Measurements from ENCODE around the gene RRP36.

The RRP36 gene

GRCh38 chr6:43021270-43022047, at the start of gene RRP36:
Gene RRP36, plus strand, starts transcription at chr6:43021623. Its CDS starts 32 bp downstream, at chr6:43021655.
- Mint-ChIP-seq H3K36me3 (ENCODE audit: low read depth) (peaks cover 33% of the 10 kb centered on the region), H3K4me3 (peak within 1 kb of the TSS; percentile 98), H3K27me3 (no peaks in the 10 kb centered on the region), H3K27ac (peak within 1 kb of the TSS; percentile 92), H3K4me1 (ENCODE audit: low read depth) (peaks cover 41% of the 10 kb centered on the region), H3K9me3 (no peaks in the 10 kb centered on the region)

- Mint-ChIP-seq H3K4me3 (no peak overlapping the region), H3K36me3 (ENCODE audit: low read depth) (peaks cover 3% of the 10 kb centered on the region), H3K27ac (no peak overlapping the region)
Observed at GRCh38 chr6:42971746-42972327, 49.6 kb upstream of the RRP36 start.

GRCh38 chr6:42973926-42974325, 47.5 kb upstream of the RRP36 start:
- no peak overlapping the region for H3K27ac Mint-ChIP-seq
- peaks cover 13% of the 10 kb centered on the region for H3K36me3 Mint-ChIP-seq (ENCODE audit: low read depth)
- no peak overlapping the region for H3K4me3 Mint-ChIP-seq
- H3K4me1 Mint-ChIP-seq (ENCODE audit: low read depth), result peaks cover 55% of the 10 kb centered on the region
- no peaks in the 10 kb centered on the region for H3K9me3 Mint-ChIP-seq
- no peaks in the 10 kb centered on the region for H3K27me3 Mint-ChIP-seq

More at GRCh38 chr6:42971746-42972327, 49.6 kb upstream of the RRP36 start:
- no peaks in the 10 kb centered on the region for H3K27me3 Mint-ChIP-seq
- H3K9me3 Mint-ChIP-seq, result no peaks in the 10 kb centered on the region
- H3K4me1 Mint-ChIP-seq (ENCODE audit: low read depth), result peaks cover 43% of the 10 kb centered on the region

- Mint-ChIP-seq H3K27ac (peak overlapping the region; percentile 80), H3K4me1 (ENCODE audit: low read depth) (peaks cover 64% of the 10 kb centered on the region), H3K4me3 (no peak overlapping the region)
Observed at GRCh38 chr6:42974919-42975505, 46.4 kb upstream of the RRP36 start.

GRCh38 chr6:42978487-42978838, 43.0 kb upstream of the RRP36 start:
- Mint-ChIP-seq H3K27me3 (no peaks in the 10 kb centered on the region), H3K36me3 (ENCODE audit: low read depth) (peaks cover 13% of the 10 kb centered on the region), H3K4me1 (ENCODE audit: low read depth) (peaks cover 59% of the 10 kb centered on the region), H3K4me3 (peak overlapping the region; percentile 93), H3K9me3 (no peaks in the 10 kb centered on the region), H3K27ac (peak overlapping the region; percentile 92)

More at GRCh38 chr6:42974919-42975505, 46.4 kb upstream of the RRP36 start:
- Mint-ChIP-seq H3K9me3 (no peaks in the 10 kb centered on the region), H3K27me3 (no peaks in the 10 kb centered on the region), H3K36me3 (ENCODE audit: low read depth) (peaks cover 13% of the 10 kb centered on the region)

- peaks cover 60% of the 10 kb centered on the region for H3K4me1 Mint-ChIP-seq (ENCODE audit: low read depth)
- H3K36me3 Mint-ChIP-seq (ENCODE audit: low read depth), result peaks cover 13% of the 10 kb centered on the region
- no peaks in the 10 kb centered on the region for H3K9me3 Mint-ChIP-seq
- H3K27ac Mint-ChIP-seq, result peak within 1 kb of the TSS; percentile 98
- no peaks in the 10 kb centered on the region for H3K27me3 Mint-ChIP-seq
- peak within 1 kb of the TSS; percentile 95 for H3K4me3 Mint-ChIP-seq
Observed at GRCh38 chr6:42978839-42979522, 42.4 kb upstream of the RRP36 start, which contains the start of gene PEX6. Gene PEX6, minus strand, starts transcription at chr6:42979181. Its CDS starts 31 bp downstream, at chr6:42979150.

- Mint-ChIP-seq H3K27ac (peak overlapping the region; percentile 98), H3K27me3 (no peaks in the 10 kb centered on the region), H3K4me3 (peak overlapping the region; percentile 95), H3K4me1 (ENCODE audit: low read depth) (peaks cover 58% of the 10 kb centered on the region), H3K36me3 (ENCODE audit: low read depth) (peaks cover 13% of the 10 kb centered on the region), H3K9me3 (no peaks in the 10 kb centered on the region)
Observed at GRCh38 chr6:42979523-42980177, 41.8 kb upstream of the RRP36 start.

GRCh38 chr6:42981836-42982235, 39.6 kb upstream of the RRP36 start:
- Mint-ChIP-seq H3K4me1 (ENCODE audit: low read depth) (peaks cover 59% of the 10 kb centered on the region), H3K9me3 (no peaks in the 10 kb centered on the region), H3K36me3 (ENCODE audit: low read depth) (peaks cover 11% of the 10 kb centered on the region), H3K27me3 (no peaks in the 10 kb centered on the region), H3K27ac (peak overlapping the region; percentile 36), H3K4me3 (no peak overlapping the region)

GRCh38 chr6:42984001-42984923, 37.2 kb upstream of the RRP36 start, which contains the start of gene PPP2R5D:
Gene PPP2R5D, plus strand, starts transcription at chr6:42984570. Its CDS starts 108 bp downstream, at chr6:42984678.
- peaks cover 16% of the 10 kb centered on the region for H3K36me3 Mint-ChIP-seq (ENCODE audit: low read depth)
- H3K27ac Mint-ChIP-seq, result peak within 1 kb of the TSS; percentile 87
- no peaks in the 10 kb centered on the region for H3K27me3 Mint-ChIP-seq
- H3K9me3 Mint-ChIP-seq, result no peaks in the 10 kb centered on the region
- H3K4me3 Mint-ChIP-seq, result peak within 1 kb of the TSS; percentile 90
- peaks cover 54% of the 10 kb centered on the region for H3K4me1 Mint-ChIP-seq (ENCODE audit: low read depth)

GRCh38 chr6:42984924-42985475, 36.4 kb upstream of the RRP36 start:
- H3K36me3 Mint-ChIP-seq (ENCODE audit: low read depth), result peaks cover 23% of the 10 kb centered on the region
- H3K27ac Mint-ChIP-seq, result peak overlapping the region; percentile 80
- no peaks in the 10 kb centered on the region for H3K27me3 Mint-ChIP-seq
- H3K4me3 Mint-ChIP-seq, result peak overlapping the region; percentile 90
- peaks cover 47% of the 10 kb centered on the region for H3K4me1 Mint-ChIP-seq (ENCODE audit: low read depth)
- H3K9me3 Mint-ChIP-seq, result no peaks in the 10 kb centered on the region

GRCh38 chr6:42987533-42988451, 33.6 kb upstream of the RRP36 start:
- Mint-ChIP-seq H3K36me3 (ENCODE audit: low read depth) (peaks cover 34% of the 10 kb centered on the region), H3K4me1 (ENCODE audit: low read depth) (peaks cover 35% of the 10 kb centered on the region), H3K27me3 (no peaks in the 10 kb centered on the region), H3K27ac (no peak overlapping the region), H3K4me3 (no peak overlapping the region), H3K9me3 (no peaks in the 10 kb centered on the region)

- H3K4me3 Mint-ChIP-seq, result no peak overlapping the region
- no peaks in the 10 kb centered on the region for H3K27me3 Mint-ChIP-seq
- no peaks in the 10 kb centered on the region for H3K9me3 Mint-ChIP-seq
- H3K4me1 Mint-ChIP-seq (ENCODE audit: low read depth), result peaks cover 35% of the 10 kb centered on the region
- peaks cover 34% of the 10 kb centered on the region for H3K36me3 Mint-ChIP-seq (ENCODE audit: low read depth)
- no peak overlapping the region for H3K27ac Mint-ChIP-seq
Observed at GRCh38 chr6:42988486-42989020, 32.9 kb upstream of the RRP36 start.

Measured in stimulated activated naive CD8-positive, alpha-beta T cell treated with anti-CD3 and anti-CD28 coated beads, Interleukin-15, Interleukin-2, amounts not matched to agents 100 ng/mL and 50 ng/mL, for 24 hours (primary cell).